ENCODE data around the gene FRS3.

GRCh38 chr6:41733360-41733706, 46.4 kb downstream of the FRS3 start:
- TF ChIP-seq POLR2AphosphoS5 (IDR thresholded peaks at IDR 0.05; ENCODE audit: borderline replicate concordance, low read depth, low read length) (no peak), EZH2 (IDR thresholded peaks at IDR 0.05) (no peak)
